GM12865 (cell line): ENCODE data around the gene SLC28A2.

Experiments used
- DNase-seq: peaks from one replicate; pipeline ENCODE4 v3.0.0; 2010; ENCODE audit warnings: low read depth
- H3K4me3 ChIP-seq: 2 replicates; pipeline ENCODE4 v1.5.1; 2011; ENCODE audit warnings: mild to moderate bottlenecking, low read depth, low read length, control low read depth
- CTCF ChIP-seq: IDR thresholded peaks from 2 replicates; pipeline ENCODE4 v1.5.1; 2011; ENCODE audit warnings: low read length, control low read depth, low read depth, inconsistent platforms; ENCODE audit not compliant: insufficient read depth; ENCODE audit errors: missing control alignments

Gene SLC28A2

GRCh38 chr15:45262906-45263461 is 10.9 kb downstream of the SLC28A2 start:
- no peak for DNase-seq
- no peak overlapping the region for H3K4me3 ChIP-seq
- TF ChIP-seq CTCF, result no peak

- no peak for DNase-seq
- no peak for TF ChIP-seq CTCF
- no peak overlapping the region for H3K4me3 ChIP-seq
These were observed 11.8 kb downstream of the SLC28A2 start for GRCh38 chr15:45263854-45264253.

GRCh38 chr15:45265506-45265905 is 13.5 kb downstream of the SLC28A2 start:
- no peak for DNase-seq
- H3K4me3 ChIP-seq, result no peak overlapping the region
- TF ChIP-seq CTCF, result no peak

- DNase-seq, result peak; percentile 20
- peak; percentile 20 for TF ChIP-seq CTCF
These were observed 16.1 kb downstream of the SLC28A2 start for GRCh38 chr15:45268135-45268534.

GRCh38 chr15:45274636-45275380 is 22.8 kb downstream of the SLC28A2 start:
- no peak for TF ChIP-seq CTCF
- H3K4me3 ChIP-seq, result no peak overlapping the region
- DNase-seq, result no peak

More at GRCh38 chr15:45268135-45268534, 16.1 kb downstream of the SLC28A2 start:
- no peak overlapping the region for H3K4me3 ChIP-seq

GRCh38 chr15:45276831-45277230 is 24.8 kb downstream of the SLC28A2 start:
- no peak overlapping the region for H3K4me3 ChIP-seq
- DNase-seq, result peak; percentile 22
- peak; percentile 33 for TF ChIP-seq CTCF
